ENCODE measurements around the gene MAP3K4. TPM values are rescaled to one million over a fixed set of nuclear protein-coding genes. Genes with fewer than 3 reads are reported as not detected.

The MAP3K4 gene
- total and polyA plus RNA-seq, 10 donors = 11.4 to 65.5 (median 37.0) TPM

DNA sequence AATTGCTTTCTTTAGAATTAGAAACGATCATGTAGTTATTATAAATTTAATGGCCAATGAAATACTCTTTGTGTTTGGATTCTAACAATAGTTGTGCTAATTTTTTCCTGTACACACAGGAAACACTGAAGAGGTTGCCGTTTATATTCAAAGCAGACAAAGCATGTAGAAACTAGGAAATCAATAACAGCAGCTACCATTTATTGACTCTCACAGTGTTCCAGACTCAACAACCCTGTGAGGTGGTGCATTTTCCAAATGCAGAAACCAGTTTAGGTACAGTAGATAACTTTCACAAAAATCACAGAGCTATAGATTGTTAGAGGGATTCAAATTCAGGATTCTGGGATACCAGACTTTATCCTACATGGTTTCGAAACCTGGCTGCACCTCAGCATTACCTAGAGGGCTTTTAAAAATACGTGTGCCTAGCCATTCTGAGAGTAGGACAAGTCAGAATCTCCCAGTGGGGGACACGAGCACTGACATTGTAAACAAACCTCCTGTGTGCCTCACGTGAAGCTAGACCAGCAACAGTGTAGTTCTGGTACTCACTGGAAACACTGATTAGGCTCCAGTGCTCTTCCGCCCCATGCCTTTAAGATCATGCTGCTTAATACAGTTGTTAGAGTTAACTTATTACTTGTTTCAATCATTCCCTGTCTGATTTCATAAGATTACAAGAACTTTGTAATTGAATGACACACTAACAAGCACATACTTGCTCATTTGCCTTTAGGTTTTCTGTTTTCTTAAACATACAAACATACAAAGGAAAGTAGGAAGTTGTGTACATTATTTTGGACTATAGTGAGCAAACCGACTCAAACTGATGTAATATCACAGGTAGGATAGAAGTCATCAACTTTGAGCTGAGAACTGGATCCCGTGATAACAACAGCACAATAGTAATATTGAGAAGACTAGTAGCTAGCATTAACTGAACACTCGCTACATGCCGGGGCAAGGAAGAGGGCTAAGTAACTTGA is 65.8 kb downstream of the MAP3K4 start:
- intact Hi-C loops (cut with DNase I; ENCODE audit: low total_unique reads) = no loop called here
- WGBS, 5 donors = 75 to 87% (median 84%) methylated on average over 11 of the region's 11 CpGs
- DNase-seq = no peak

GRCh38 chr6:161058741-161059140 is 67.2 kb downstream of the MAP3K4 start:
- intact Hi-C loops (cut with DNase I; ENCODE audit: low total_unique reads) = no loop called here
- Histone ChIP-seq H3K27ac (no peak overlapping the region), H3K9me3 (peaks cover 0 to 6% (median 0%) of the 10 kb centered on the region in 8 donors), H3K36me3 (peaks cover 0 to 13% (median 0%) of the 10 kb centered on the region in 6 donors), H3K27me3 (replicated peaks in 1 of 7) (no peaks in the 10 kb centered on the region), H3K4me1 (no peaks in the 10 kb centered on the region), H3K4me3 (no peak overlapping the region)
- TF ChIP-seq POLR2A (IDR thresholded peaks at IDR 0.05) (no peak), POLR2AphosphoS5 (IDR thresholded peaks at IDR 0.05) (no peak), CTCF (IDR thresholded peaks at IDR 0.05 in 8 of 11, conservative IDR thresholded peaks at IDR 0.05 in 3 of 11) (no peak)
- 91 to 95% (median 94%) methylated on average over 1 of the region's 1 CpG for WGBS, 5 donors
- no peak for DNase-seq

More for the DNA sequence above, 65.8 kb downstream of the MAP3K4 start:
- no peak for TF ChIP-seq POLR2A (IDR thresholded peaks at IDR 0.05)
- no peak for TF ChIP-seq POLR2AphosphoS5 (IDR thresholded peaks at IDR 0.05)
- no peak for TF ChIP-seq CTCF (IDR thresholded peaks at IDR 0.05 in 8 of 11, conservative IDR thresholded peaks at IDR 0.05 in 3 of 11)
- Histone ChIP-seq H3K4me1 (no peaks in the 10 kb centered on the region), H3K27me3 (replicated peaks in 1 of 7) (no peaks in the 10 kb centered on the region), H3K36me3 (peaks cover 0 to 24% (median 0%) of the 10 kb centered on the region in 6 donors), H3K27ac (no peak overlapping the region), H3K4me3 (no peak overlapping the region), H3K9me3 (peaks cover 0 to 6% (median 0%) of the 10 kb centered on the region in 8 donors)

GRCh38 chr6:161061576-161061975 is 70.0 kb downstream of the MAP3K4 start:
- Histone ChIP-seq H3K4me1 (no peaks in the 10 kb centered on the region), H3K4me3 (no peak overlapping the region), H3K9me3 (peaks cover 0 to 6% (median 0%) of the 10 kb centered on the region in 8 donors), H3K36me3 (peaks cover 0 to 12% (median 0%) of the 10 kb centered on the region in 6 donors), H3K27ac (no peak overlapping the region), H3K27me3 (replicated peaks in 1 of 7) (no peaks in the 10 kb centered on the region)
- no peak for DNase-seq
- intact Hi-C loops (cut with DNase I; ENCODE audit: low total_unique reads) = no loop called here
- whole genome bisulfite sequencing, 5 donors = 88 to 97% (median 95%) methylated on average over 3 of the region's 3 CpGs
- TF ChIP-seq CTCF (IDR thresholded peaks at IDR 0.05 in 8 of 11, conservative IDR thresholded peaks at IDR 0.05 in 3 of 11) (no peak), POLR2AphosphoS5 (IDR thresholded peaks at IDR 0.05) (no peak), POLR2A (IDR thresholded peaks at IDR 0.05) (no peak)

- H3K36me3 ChIP-seq = peaks cover 0 to 12% (median 0%) of the 10 kb centered on the region in 6 donors
- H3K27me3 ChIP-seq (replicated peaks in 1 of 7) = no peaks in the 10 kb centered on the region
- no peak overlapping the region for H3K4me3 ChIP-seq
- peaks cover 0 to 6% (median 0%) of the 10 kb centered on the region in 8 donors for H3K9me3 ChIP-seq
- no peak overlapping the region for H3K27ac ChIP-seq
- DNase-seq = no peak
- WGBS, 5 donors = 83 to 100% (median 98%) methylated on average over 1 of the region's 1 CpG
- TF ChIP-seq CTCF (IDR thresholded peaks at IDR 0.05 in 8 of 11, conservative IDR thresholded peaks at IDR 0.05 in 3 of 11) = no peak
- TF ChIP-seq POLR2AphosphoS5 (IDR thresholded peaks at IDR 0.05) = no peak
- TF ChIP-seq POLR2A (IDR thresholded peaks at IDR 0.05) = no peak
- no peaks in the 10 kb centered on the region for H3K4me1 ChIP-seq
- intact Hi-C loops (cut with DNase I; ENCODE audit: low total_unique reads) = no loop called here
Observed at GRCh38 chr6:161064915-161065314, 73.3 kb downstream of the MAP3K4 start.

All from spleen (tissue), 11 donors.